ENCODE measurements around the gene SERPINE2. TPM values are rescaled to one million over a fixed set of nuclear protein-coding genes. Genes with fewer than 3 reads are reported as not detected.

The SERPINE2 gene
- total RNA-seq, 1 donor from 2014 or later: 95.3 TPM

GRCh38 chr2:224059178-224059577 lies 20.1 kb upstream of the SERPINE2 start:
- no peaks in the 10 kb centered on the region for H3K36me3 ChIP-seq (ENCODE audit: control insufficient read depth, insufficient read depth, low read length)
- no peak overlapping the region for H3K4me3 ChIP-seq (ENCODE audit: low read depth, low read length)
- no peaks in the 10 kb centered on the region for H3K27me3 ChIP-seq (ENCODE audit: control insufficient read depth, insufficient read depth, low read length)
- DNase-seq (ENCODE audit: low read depth) (peak; percentile 83), FAIRE-seq (peak; percentile 43)
- no peak for TF ChIP-seq CTCF (IDR thresholded peaks at IDR 0.05; ENCODE audit: insufficient read depth, low read length, severe bottlenecking)

GRCh38 chr2:224058048-224058775 lies 19.1 kb upstream of the SERPINE2 start:
- FAIRE-seq: no peak
- no peak for TF ChIP-seq CTCF (IDR thresholded peaks at IDR 0.05; ENCODE audit: insufficient read depth, low read length, severe bottlenecking)
- DNase-seq (ENCODE audit: low read depth): no peak
- no peak overlapping the region for H3K4me3 ChIP-seq (ENCODE audit: low read depth, low read length)
- H3K27me3 ChIP-seq (ENCODE audit: control insufficient read depth, insufficient read depth, low read length): no peaks in the 10 kb centered on the region
- no peaks in the 10 kb centered on the region for H3K36me3 ChIP-seq (ENCODE audit: control insufficient read depth, insufficient read depth, low read length)

GRCh38 chr2:224056889-224057288 lies 17.8 kb upstream of the SERPINE2 start:
- H3K36me3 ChIP-seq (ENCODE audit: control insufficient read depth, insufficient read depth, low read length): no peaks in the 10 kb centered on the region
- H3K27me3 ChIP-seq (ENCODE audit: control insufficient read depth, insufficient read depth, low read length): no peaks in the 10 kb centered on the region
- no peak for TF ChIP-seq CTCF (IDR thresholded peaks at IDR 0.05; ENCODE audit: insufficient read depth, low read length, severe bottlenecking)
- no peak overlapping the region for H3K4me3 ChIP-seq (ENCODE audit: low read depth, low read length)
- DNase-seq (ENCODE audit: low read depth) (no peak), FAIRE-seq (no peak)

GRCh38 chr2:224055101-224055500 lies 16.0 kb upstream of the SERPINE2 start:
- DNase-seq (ENCODE audit: low read depth) (peak; percentile 38), FAIRE-seq (no peak)
- no peak overlapping the region for H3K4me3 ChIP-seq (ENCODE audit: low read depth, low read length)
- H3K27me3 ChIP-seq (ENCODE audit: control insufficient read depth, insufficient read depth, low read length): no peaks in the 10 kb centered on the region
- TF ChIP-seq CTCF (IDR thresholded peaks at IDR 0.05; ENCODE audit: insufficient read depth, low read length, severe bottlenecking): no peak
- no peaks in the 10 kb centered on the region for H3K36me3 ChIP-seq (ENCODE audit: control insufficient read depth, insufficient read depth, low read length)

- Histone ChIP-seq H3K4me3 (ENCODE audit: low read depth, low read length) (no peak overlapping the region), H3K27me3 (ENCODE audit: control insufficient read depth, insufficient read depth, low read length) (no peaks in the 10 kb centered on the region), H3K36me3 (ENCODE audit: control insufficient read depth, insufficient read depth, low read length) (no peaks in the 10 kb centered on the region)
- no peak for TF ChIP-seq CTCF (IDR thresholded peaks at IDR 0.05; ENCODE audit: insufficient read depth, low read length, severe bottlenecking)
- DNase-seq (ENCODE audit: low read depth): no peak
- no peak for FAIRE-seq
These were observed 7.7 kb upstream of the SERPINE2 start for GRCh38 chr2:224046752-224047151.

- Histone ChIP-seq H3K36me3 (ENCODE audit: control insufficient read depth, insufficient read depth, low read length) (no peaks in the 10 kb centered on the region), H3K27me3 (ENCODE audit: control insufficient read depth, insufficient read depth, low read length) (no peaks in the 10 kb centered on the region), H3K4me3 (ENCODE audit: low read depth, low read length) (no peak overlapping the region)
- FAIRE-seq: no peak
- TF ChIP-seq CTCF (IDR thresholded peaks at IDR 0.05; ENCODE audit: insufficient read depth, low read length, severe bottlenecking): no peak
- no peak for DNase-seq (ENCODE audit: low read depth)
These were observed 3.2 kb upstream of the SERPINE2 start for GRCh38 chr2:224042191-224042696.

All from bronchial epithelial cell (primary cell).